HCT116 (cell line): ENCODE measurements around the gene TMEM215.

Experiments
- CBX3 ChIP-seq: IDR thresholded peaks from 2 replicates; pipeline ENCODE4 v1.6.1; 2012; ENCODE audit warnings: low read depth
- EZH2 ChIP-seq: fragments of 200-600 bp; sonication (generic); IDR thresholded peaks from 2 replicates; pipeline ENCODE4 v1.6.1; 2017; ENCODE audit warnings: antibody characterized with exemption, mixed run types
- JUND ChIP-seq: IDR thresholded peaks from 2 replicates; pipeline ENCODE4 v1.6.1; 2012
- POLR2A ChIP-seq: IDR thresholded peaks from 2 replicates; pipeline ENCODE4 v1.7.0; 2011; ENCODE audit warnings: borderline replicate concordance; ENCODE audit not compliant: insufficient read depth, insufficient read length; ENCODE audit errors: extremely low read depth
- POLR2AphosphoS5 ChIP-seq: IDR thresholded peaks from 2 replicates; pipeline ENCODE4 v1.6.1; 2011; ENCODE audit warnings: mild to moderate bottlenecking, low read depth, low read length, moderate library complexity
- SIN3A ChIP-seq: IDR thresholded peaks from 2 replicates; pipeline ENCODE4 v1.6.1; 2012; ENCODE audit warnings: low read depth
- SRF ChIP-seq: IDR thresholded peaks from 2 replicates; pipeline ENCODE4 v1.6.1; 2012; ENCODE audit warnings: low read depth
- TF ChIP-seq, protein P1 (sequence below): IDR thresholded peaks from 2 replicates; pipeline ENCODE4 v1.6.1; 2012; ENCODE audit warnings: low read depth
- TF ChIP-seq, protein P2 (sequence below), 3 experiments: fragments of 200-600 bp in 1 of 3; sonication (generic) in 1 of 3; IDR thresholded peaks in 2 of 3; conservative IDR thresholded peaks in 1 of 3; 2 replicates each; pipeline ENCODE4 v1.5.1; 2012 to 2017; ENCODE audit warnings: low read depth in 2 of 3, low read length in 2 of 3, antibody characterized with exemption in 1 of 3, borderline replicate concordance in 1 of 3, control low read depth in 1 of 3, mild to moderate bottlenecking in 1 of 3, mixed read lengths in 1 of 3, mixed run types in 1 of 3, moderate library complexity in 1 of 3; ENCODE audit not compliant: insufficient read depth in 1 of 3
- TF ChIP-seq, protein P3 (sequence below): IDR thresholded peaks from 2 replicates; pipeline ENCODE4 v1.6.1; 2012

DNA sequence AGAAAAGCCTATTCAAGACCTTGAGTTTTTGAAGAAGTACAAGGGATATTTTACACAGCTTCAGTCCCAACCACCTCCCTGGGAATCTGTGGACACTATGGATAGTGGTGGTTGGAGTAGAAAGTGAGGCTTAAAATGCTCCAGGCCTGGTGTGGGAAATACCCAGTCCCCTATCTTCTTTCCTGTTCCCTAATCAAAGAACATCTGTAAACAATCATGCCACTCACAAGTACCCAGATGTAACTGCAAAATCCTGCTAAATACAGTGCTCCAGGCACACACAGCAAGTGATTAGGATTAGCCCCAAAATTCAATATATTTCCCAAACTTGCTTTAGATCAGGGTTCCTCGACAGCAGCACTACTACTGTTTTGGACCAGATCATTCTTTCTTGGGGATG, 46.0 kb upstream of the TMEM215 start:
- no peak for TF ChIP-seq SRF
- TF ChIP-seq POLR2AphosphoS5, result no peak
- TF ChIP-seq, protein P1, sequence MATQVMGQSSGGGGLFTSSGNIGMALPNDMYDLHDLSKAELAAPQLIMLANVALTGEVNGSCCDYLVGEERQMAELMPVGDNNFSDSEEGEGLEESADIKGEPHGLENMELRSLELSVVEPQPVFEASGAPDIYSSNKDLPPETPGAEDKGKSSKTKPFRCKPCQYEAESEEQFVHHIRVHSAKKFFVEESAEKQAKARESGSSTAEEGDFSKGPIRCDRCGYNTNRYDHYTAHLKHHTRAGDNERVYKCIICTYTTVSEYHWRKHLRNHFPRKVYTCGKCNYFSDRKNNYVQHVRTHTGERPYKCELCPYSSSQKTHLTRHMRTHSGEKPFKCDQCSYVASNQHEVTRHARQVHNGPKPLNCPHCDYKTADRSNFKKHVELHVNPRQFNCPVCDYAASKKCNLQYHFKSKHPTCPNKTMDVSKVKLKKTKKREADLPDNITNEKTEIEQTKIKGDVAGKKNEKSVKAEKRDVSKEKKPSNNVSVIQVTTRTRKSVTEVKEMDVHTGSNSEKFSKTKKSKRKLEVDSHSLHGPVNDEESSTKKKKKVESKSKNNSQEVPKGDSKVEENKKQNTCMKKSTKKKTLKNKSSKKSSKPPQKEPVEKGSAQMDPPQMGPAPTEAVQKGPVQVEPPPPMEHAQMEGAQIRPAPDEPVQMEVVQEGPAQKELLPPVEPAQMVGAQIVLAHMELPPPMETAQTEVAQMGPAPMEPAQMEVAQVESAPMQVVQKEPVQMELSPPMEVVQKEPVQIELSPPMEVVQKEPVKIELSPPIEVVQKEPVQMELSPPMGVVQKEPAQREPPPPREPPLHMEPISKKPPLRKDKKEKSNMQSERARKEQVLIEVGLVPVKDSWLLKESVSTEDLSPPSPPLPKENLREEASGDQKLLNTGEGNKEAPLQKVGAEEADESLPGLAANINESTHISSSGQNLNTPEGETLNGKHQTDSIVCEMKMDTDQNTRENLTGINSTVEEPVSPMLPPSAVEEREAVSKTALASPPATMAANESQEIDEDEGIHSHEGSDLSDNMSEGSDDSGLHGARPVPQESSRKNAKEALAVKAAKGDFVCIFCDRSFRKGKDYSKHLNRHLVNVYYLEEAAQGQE, result no peak
- TF ChIP-seq SIN3A, result no peak
- no peak for TF ChIP-seq JUND
- TF ChIP-seq EZH2, result no peak
- TF ChIP-seq, protein P2, sequence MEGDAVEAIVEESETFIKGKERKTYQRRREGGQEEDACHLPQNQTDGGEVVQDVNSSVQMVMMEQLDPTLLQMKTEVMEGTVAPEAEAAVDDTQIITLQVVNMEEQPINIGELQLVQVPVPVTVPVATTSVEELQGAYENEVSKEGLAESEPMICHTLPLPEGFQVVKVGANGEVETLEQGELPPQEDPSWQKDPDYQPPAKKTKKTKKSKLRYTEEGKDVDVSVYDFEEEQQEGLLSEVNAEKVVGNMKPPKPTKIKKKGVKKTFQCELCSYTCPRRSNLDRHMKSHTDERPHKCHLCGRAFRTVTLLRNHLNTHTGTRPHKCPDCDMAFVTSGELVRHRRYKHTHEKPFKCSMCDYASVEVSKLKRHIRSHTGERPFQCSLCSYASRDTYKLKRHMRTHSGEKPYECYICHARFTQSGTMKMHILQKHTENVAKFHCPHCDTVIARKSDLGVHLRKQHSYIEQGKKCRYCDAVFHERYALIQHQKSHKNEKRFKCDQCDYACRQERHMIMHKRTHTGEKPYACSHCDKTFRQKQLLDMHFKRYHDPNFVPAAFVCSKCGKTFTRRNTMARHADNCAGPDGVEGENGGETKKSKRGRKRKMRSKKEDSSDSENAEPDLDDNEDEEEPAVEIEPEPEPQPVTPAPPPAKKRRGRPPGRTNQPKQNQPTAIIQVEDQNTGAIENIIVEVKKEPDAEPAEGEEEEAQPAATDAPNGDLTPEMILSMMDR (IDR thresholded peaks at IDR 0.05 in 2 of 3, conservative IDR thresholded peaks at IDR 0.05 in 1 of 3; ENCODE audit: borderline replicate concordance in 1 of 3, insufficient read depth in 1 of 3, low read depth in 2 of 3, low read length in 2 of 3), result no peak
- TF ChIP-seq, protein P3, sequence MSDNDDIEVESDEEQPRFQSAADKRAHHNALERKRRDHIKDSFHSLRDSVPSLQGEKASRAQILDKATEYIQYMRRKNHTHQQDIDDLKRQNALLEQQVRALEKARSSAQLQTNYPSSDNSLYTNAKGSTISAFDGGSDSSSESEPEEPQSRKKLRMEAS, result no peak
- no peak for TF ChIP-seq CBX3
- TF ChIP-seq POLR2A, result no peak
